KMS-11 (cell line): Measurements from ENCODE around the gene RHCG.
"Not testable (repeated sequence)": the region's sequence is repeated elsewhere in the genome, so short reads cannot be mapped to it uniquely, and the experiment has no call there.

Experiments
- H2AFZ ChIP-seq: fragments of 200-600 bp; sonication (generic); 2 replicates; pipeline ENCODE4 v1.6.1; 2016; ENCODE audit warnings: antibody characterized with exemption, mixed run types, low read depth
- H3K27ac ChIP-seq: fragments of 200-600 bp; sonication (generic); 2 replicates; pipeline ENCODE4 v1.6.1; 2016; ENCODE audit warnings: mild to moderate bottlenecking, mixed run types
- H3K27me3 ChIP-seq: fragments of 200-600 bp; sonication (generic); 2 replicates; pipeline ENCODE4 v1.6.1; 2017; ENCODE audit warnings: mild to moderate bottlenecking, low read depth, mixed run types, moderate library complexity; ENCODE audit not compliant: insufficient read depth
- H3K36me3 ChIP-seq: fragments of 200-600 bp; sonication (generic); 2 replicates; pipeline ENCODE4 v1.6.1; 2017; ENCODE audit warnings: mild to moderate bottlenecking, mixed run types; ENCODE audit not compliant: insufficient read depth
- H3K4me1 ChIP-seq: fragments of 200-600 bp; sonication (generic); 2 replicates; pipeline ENCODE4 v1.6.1; 2016; ENCODE audit warnings: mild to moderate bottlenecking, low read depth, mixed run types; ENCODE audit not compliant: poor library complexity, severe bottlenecking
- H3K4me2 ChIP-seq: fragments of 200-600 bp; sonication (generic); 2 replicates; pipeline ENCODE4 v1.7.0; 2016; ENCODE audit warnings: mild to moderate bottlenecking, mixed run types
- H3K4me3 ChIP-seq: fragments of 200-600 bp; sonication (generic); IDR thresholded peaks from 2 replicates; pipeline ENCODE4 v1.6.1; 2017; ENCODE audit warnings: low read depth, low read length, mixed read lengths; ENCODE audit not compliant: insufficient read depth
- H3K79me2 ChIP-seq: fragments of 200-600 bp; sonication (generic); 2 replicates; pipeline ENCODE4 v1.6.1; 2016; ENCODE audit warnings: low read depth, mixed run types; ENCODE audit not compliant: insufficient read depth
- H3K9ac ChIP-seq: fragments of 200-600 bp; sonication (generic); 2 replicates; pipeline ENCODE4 v1.6.1; 2016; ENCODE audit warnings: mild to moderate bottlenecking, mixed run types
- H4K20me1 ChIP-seq: fragments of 200-600 bp; sonication (generic); 2 replicates; pipeline ENCODE4 v1.6.1; 2016; ENCODE audit warnings: mild to moderate bottlenecking, mixed run types; ENCODE audit not compliant: insufficient read depth
- CTCF ChIP-seq: fragments of 200-600 bp; sonication (generic); conservative IDR thresholded peaks from 2 replicates; pipeline ENCODE4 v1.6.1; 2017; ENCODE audit warnings: low read depth, mild to moderate bottlenecking, antibody characterized with exemption, low read length, moderate library complexity, mixed read lengths

The RHCG gene

GRCh38 chr15:89477411-89478242 is 18.8 kb downstream of the RHCG start:
- Histone ChIP-seq H3K4me1 (no peaks in the 10 kb centered on the region), H3K4me2 (no peak overlapping the region), H2AFZ (no peak overlapping the region), H3K36me3 (no peaks in the 10 kb centered on the region), H4K20me1 (no peaks in the 10 kb centered on the region), H3K4me3 (no peak overlapping the region), H3K79me2 (no peaks in the 10 kb centered on the region), H3K9ac (no peak overlapping the region), H3K27ac (no peak overlapping the region), H3K27me3 (peaks cover 46% of the 10 kb centered on the region)
- no peak for TF ChIP-seq CTCF

GRCh38 chr15:89475661-89476060 is 20.7 kb downstream of the RHCG start:
- Histone ChIP-seq H3K4me3 (no peak overlapping the region), H4K20me1 (no peaks in the 10 kb centered on the region), H2AFZ (no peak overlapping the region), H3K9ac (no peak overlapping the region), H3K27me3 (peaks cover 46% of the 10 kb centered on the region), H3K4me2 (no peak overlapping the region), H3K36me3 (no peaks in the 10 kb centered on the region), H3K27ac (no peak overlapping the region), H3K79me2 (no peaks in the 10 kb centered on the region), H3K4me1 (no peaks in the 10 kb centered on the region)
- no peak for TF ChIP-seq CTCF

- Histone ChIP-seq H3K4me2 (no peak overlapping the region), H3K36me3 (no peaks in the 10 kb centered on the region), H2AFZ (no peak overlapping the region), H3K4me1 (no peaks in the 10 kb centered on the region), H3K9ac (no peak overlapping the region), H4K20me1 (no peaks in the 10 kb centered on the region), H3K27ac (no peak overlapping the region), H3K79me2 (no peaks in the 10 kb centered on the region), H3K27me3 (peaks cover 41% of the 10 kb centered on the region), H3K4me3 (no peak overlapping the region)
- peak; percentile 90 for TF ChIP-seq CTCF
Observed at GRCh38 chr15:89472785-89473256, 23.6 kb downstream of the RHCG start.

- no peak overlapping the region for H2AFZ ChIP-seq
- no peak for TF ChIP-seq CTCF
- no peak overlapping the region for H3K9ac ChIP-seq
- no peaks in the 10 kb centered on the region for H3K79me2 ChIP-seq
- no peak overlapping the region for H3K4me3 ChIP-seq
- no peak overlapping the region for H3K27ac ChIP-seq
- H4K20me1 ChIP-seq = no peaks in the 10 kb centered on the region
- H3K36me3 ChIP-seq = no peaks in the 10 kb centered on the region
- H3K27me3 ChIP-seq = peaks cover 9% of the 10 kb centered on the region; the same call in 1 of the 2 replicates
- no peaks in the 10 kb centered on the region for H3K4me1 ChIP-seq
- no peak overlapping the region for H3K4me2 ChIP-seq
Observed at GRCh38 chr15:89469426-89470096, 26.8 kb downstream of the RHCG start.

GRCh38 chr15:89468813-89469212 is 27.6 kb downstream of the RHCG start:
- not testable (repeated sequence) for H3K79me2 ChIP-seq, H3K4me1 ChIP-seq, H2AFZ ChIP-seq, H3K9ac ChIP-seq, H3K27me3 ChIP-seq, H4K20me1 ChIP-seq, H3K4me2 ChIP-seq, H3K27ac ChIP-seq, H3K36me3 ChIP-seq, H3K4me3 ChIP-seq
